Prostate gland (tissue), 2 donors: Measurements from ENCODE around the gene S100A13.

Experiments used
- POLR2A ChIP-seq: fragments of 450-650 bp; IDR thresholded peaks from one replicate; pipeline ENCODE4 v1.6.1; 2016; ENCODE audit warnings: antibody characterized with exemption, mild to moderate bottlenecking
- POLR2AphosphoS5 ChIP-seq: sonication (generic); formaldehyde crosslinking; IDR thresholded peaks from one replicate; pipeline ENCODE4 v1.6.1; 2017; ENCODE audit warnings: antibody characterized with exemption
- TF ChIP-seq, protein P1 (sequence below), 4 experiments: fragments of 200-600 bp in 2 of 4; fragments of 450-650 bp in 2 of 4; sonication (generic) in 2 of 4; IDR thresholded peaks; 1 replicate in 3 of 4; 2 replicates in 1 of 4; pipeline ENCODE4 v1.5.1; 2016 to 2019; ENCODE audit warnings: antibody characterized with exemption in 4 of 4, mild to moderate bottlenecking in 2 of 4, moderate library complexity in 2 of 4

DNA sequence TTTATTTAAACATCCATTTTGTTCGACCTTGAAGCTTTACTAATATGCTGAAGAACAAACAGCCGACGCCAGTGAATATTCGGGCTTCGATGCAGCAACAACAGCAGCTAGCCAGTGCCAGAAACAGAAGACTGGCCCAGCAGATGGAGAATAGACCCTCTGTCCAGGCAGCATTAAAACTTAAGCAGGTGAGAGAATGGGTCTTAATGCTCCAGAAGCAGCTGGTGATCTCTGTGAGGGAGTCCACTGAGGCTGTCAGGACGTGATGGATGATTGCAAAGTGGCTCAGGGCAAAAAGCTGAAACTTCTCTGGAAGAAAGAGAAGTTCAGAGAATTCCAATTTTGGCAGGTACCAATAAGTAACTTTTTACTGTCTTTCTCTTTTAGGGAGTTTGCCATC is 11.0 kb upstream of the S100A13 start:
- TF ChIP-seq POLR2A (no peak), POLR2AphosphoS5 (no peak)
- TF ChIP-seq, protein P1, sequence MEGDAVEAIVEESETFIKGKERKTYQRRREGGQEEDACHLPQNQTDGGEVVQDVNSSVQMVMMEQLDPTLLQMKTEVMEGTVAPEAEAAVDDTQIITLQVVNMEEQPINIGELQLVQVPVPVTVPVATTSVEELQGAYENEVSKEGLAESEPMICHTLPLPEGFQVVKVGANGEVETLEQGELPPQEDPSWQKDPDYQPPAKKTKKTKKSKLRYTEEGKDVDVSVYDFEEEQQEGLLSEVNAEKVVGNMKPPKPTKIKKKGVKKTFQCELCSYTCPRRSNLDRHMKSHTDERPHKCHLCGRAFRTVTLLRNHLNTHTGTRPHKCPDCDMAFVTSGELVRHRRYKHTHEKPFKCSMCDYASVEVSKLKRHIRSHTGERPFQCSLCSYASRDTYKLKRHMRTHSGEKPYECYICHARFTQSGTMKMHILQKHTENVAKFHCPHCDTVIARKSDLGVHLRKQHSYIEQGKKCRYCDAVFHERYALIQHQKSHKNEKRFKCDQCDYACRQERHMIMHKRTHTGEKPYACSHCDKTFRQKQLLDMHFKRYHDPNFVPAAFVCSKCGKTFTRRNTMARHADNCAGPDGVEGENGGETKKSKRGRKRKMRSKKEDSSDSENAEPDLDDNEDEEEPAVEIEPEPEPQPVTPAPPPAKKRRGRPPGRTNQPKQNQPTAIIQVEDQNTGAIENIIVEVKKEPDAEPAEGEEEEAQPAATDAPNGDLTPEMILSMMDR (IDR thresholded peaks at IDR 0.05), result no peak
